ENCODE measurements around the gene CD151. TPM values are rescaled to one million over a fixed set of nuclear protein-coding genes. Genes with fewer than 3 reads are reported as not detected.

Gene CD151
- total and polyA plus RNA-seq, 7 donors: 84.4 to 436 (median 248) TPM

GRCh38 chr11:796565-797295 lies 36.0 kb upstream of the CD151 start:
- H3K27me3 ChIP-seq: no peaks in the 10 kb centered on the region
- intact Hi-C loops (cut with DNase I): loop anchor here (1.0 to 5.0 kb wide), 4 partner anchors 13 to 99 kb away; partner anchors contain the start of genes DEAF1, POLR2L, RPLP2 and TALDO1

GRCh38 chr11:797296-798092 lies 35.3 kb upstream of the CD151 start:
- Histone ChIP-seq H3K36me3 (peaks cover 0 to 34% (median 3%) of the 10 kb centered on the region in 4 donors), H3K27ac (peak overlapping the region; percentile 84 to 93 (median 90)), H3K27me3 (no peaks in the 10 kb centered on the region), H3K9me3 (no peaks in the 10 kb centered on the region), H3K4me3 (peak overlapping the region; percentile 49 to 65 (median 56)), H3K4me1 (peaks cover 0 to 38% (median 31%) of the 10 kb centered on the region in 4 donors)
- intact Hi-C loops (cut with DNase I): loop anchor here (1.0 to 5.0 kb wide), 4 partner anchors 12 to 100 kb away; partner anchors contain the start of genes DEAF1, POLR2L, RPLP2 and TALDO1
- WGBS, 2 donors: 0% methylated on average over 57 of the region's 57 CpGs
- TF ChIP-seq POLR2A (IDR thresholded peaks at IDR 0.05) (no peak), POLR2AphosphoS5 (IDR thresholded peaks at IDR 0.05) (peak in 3 of 4 donors; percentile 15 to 41 (median 38)), CTCF (IDR thresholded peaks at IDR 0.05) (peak in 1 of 4 experiments; percentile 6)
- DNase-seq: peak; percentile 89

More at GRCh38 chr11:796565-797295, 36.0 kb upstream of the CD151 start:
- peaks cover 0 to 38% (median 31%) of the 10 kb centered on the region in 4 donors for H3K4me1 ChIP-seq
- H3K4me3 ChIP-seq: peak overlapping the region; percentile 49 to 65 (median 56)
- 7 to 19% methylated on average over 18 of the region's 18 CpGs for WGBS, 2 donors
- peaks cover 0 to 34% (median 3%) of the 10 kb centered on the region in 4 donors for H3K36me3 ChIP-seq
- H3K9me3 ChIP-seq: no peaks in the 10 kb centered on the region
- DNase-seq: no peak
- no peak for TF ChIP-seq POLR2A (IDR thresholded peaks at IDR 0.05)
- no peak for TF ChIP-seq CTCF (IDR thresholded peaks at IDR 0.05)
- TF ChIP-seq EP300 (IDR thresholded peaks at IDR 0.05): no peak
- peak overlapping the region; percentile 84 to 93 (median 90) for H3K27ac ChIP-seq

- WGBS, 2 donors: 2 to 3% methylated on average over 69 of the region's 69 CpGs
- Histone ChIP-seq H3K9me3 (no peaks in the 10 kb centered on the region), H3K27me3 (no peaks in the 10 kb centered on the region), H3K36me3 (peaks cover 0 to 41% (median 3%) of the 10 kb centered on the region in 4 donors), H3K4me3 (peak within 1 kb of the TSS; percentile 49 to 65 (median 56)), H3K27ac (peak within 1 kb of the TSS; percentile 84 to 93 (median 90)), H3K4me1 (peaks cover 0 to 38% (median 31%) of the 10 kb centered on the region in 4 donors)
- DNase-seq: no peak
- intact Hi-C loops (cut with DNase I): loop anchor here (5.0 kb wide), 2 partner anchors 51 to 101 kb away; partner anchors contain the start of genes DEAF1, TALDO1 and TMEM80
- TF ChIP-seq CTCF (IDR thresholded peaks at IDR 0.05): peak; percentile 42 to 82 (median 66)
- no peak for TF ChIP-seq EP300 (IDR thresholded peaks at IDR 0.05)
These were observed 34.5 kb upstream of the CD151 start, which contains the start of gene SLC25A22 for GRCh38 chr11:798093-798713. SLC25A22 (minus strand) TSS chr11:798281; CDS start chr11:795006, 3,275 bp downstream.

- Histone ChIP-seq H3K27ac (no peak overlapping the region), H3K4me1 (peaks cover 0 to 47% (median 41%) of the 10 kb centered on the region in 4 donors), H3K27me3 (no peaks in the 10 kb centered on the region), H3K4me3 (no peak overlapping the region), H3K36me3 (peaks cover 0 to 38% (median 3%) of the 10 kb centered on the region in 4 donors), H3K9me3 (no peaks in the 10 kb centered on the region)
- DNase-seq: no peak
- 96% methylated on average over 32 of the region's 32 CpGs for WGBS, 2 donors
- TF ChIP-seq POLR2AphosphoS5 (IDR thresholded peaks at IDR 0.05): no peak
- no peak for TF ChIP-seq POLR2A (IDR thresholded peaks at IDR 0.05)
- no peak for TF ChIP-seq CTCF (IDR thresholded peaks at IDR 0.05)
- intact Hi-C loops (cut with DNase I): loop anchor here (5.0 kb wide), 2 partner anchors 52 to 102 kb away; partner anchors contain the start of genes DEAF1, TALDO1 and TMEM80
These were observed 33.0 kb upstream of the CD151 start for GRCh38 chr11:799641-800316.

Measured in sigmoid colon (tissue), 7 donors.